Activated naive CD4-positive, alpha-beta T cell treated with anti-CD3 and anti-CD28 coated beads, Interleukin-2, amount 50 U/mL, for 24 hours (primary cell): ENCODE measurements around the gene ROR2.

Source experiments
- H3K27ac Mint-ChIP-seq: one replicate; pipeline ENCODE4 v1.8.0; 2021; ENCODE audit warnings: mild to moderate bottlenecking, mixed read lengths
- H3K27me3 Mint-ChIP-seq: one replicate; pipeline ENCODE4 v1.8.0; 2021; ENCODE audit warnings: mixed read lengths
- H3K36me3 Mint-ChIP-seq: one replicate; pipeline ENCODE4 v1.8.0; 2021; ENCODE audit warnings: mixed read lengths
- H3K4me1 Mint-ChIP-seq: one replicate; pipeline ENCODE4 v1.8.0; 2021; ENCODE audit warnings: mixed read lengths
- H3K4me3 Mint-ChIP-seq: one replicate; pipeline ENCODE4 v1.8.0; 2021; ENCODE audit warnings: mild to moderate bottlenecking, mixed read lengths
- H3K9me3 Mint-ChIP-seq: one replicate; pipeline ENCODE4 v1.8.0; 2021; ENCODE audit warnings: mixed read lengths

Gene ROR2

DNA sequence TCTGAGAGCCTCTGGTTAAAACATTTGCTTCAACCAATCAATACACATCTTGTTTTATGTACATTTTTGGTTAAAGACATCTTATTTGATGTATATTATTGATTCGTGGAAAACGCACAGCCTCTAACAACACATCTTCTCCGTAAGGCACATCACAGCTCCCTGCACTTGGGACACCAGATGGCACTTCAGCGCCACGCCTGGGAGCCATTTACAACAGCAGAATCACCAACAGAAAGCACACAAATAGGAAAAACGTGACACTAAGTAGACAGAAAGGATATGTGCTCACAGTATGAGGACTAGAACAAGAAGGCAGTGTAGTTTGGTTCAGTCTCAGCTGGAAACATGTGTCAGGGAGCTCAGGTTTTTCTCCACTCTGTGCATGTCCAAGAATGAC, 199.7 kb downstream of the ROR2 start:
- H3K27ac Mint-ChIP-seq, result no peak overlapping the region
- H3K4me3 Mint-ChIP-seq, result no peak overlapping the region
- H3K27me3 Mint-ChIP-seq, result peaks cover 1% of the 10 kb centered on the region
- H3K4me1 Mint-ChIP-seq, result no peaks in the 10 kb centered on the region
- H3K9me3 Mint-ChIP-seq, result no peaks in the 10 kb centered on the region
- no peaks in the 10 kb centered on the region for H3K36me3 Mint-ChIP-seq

DNA sequence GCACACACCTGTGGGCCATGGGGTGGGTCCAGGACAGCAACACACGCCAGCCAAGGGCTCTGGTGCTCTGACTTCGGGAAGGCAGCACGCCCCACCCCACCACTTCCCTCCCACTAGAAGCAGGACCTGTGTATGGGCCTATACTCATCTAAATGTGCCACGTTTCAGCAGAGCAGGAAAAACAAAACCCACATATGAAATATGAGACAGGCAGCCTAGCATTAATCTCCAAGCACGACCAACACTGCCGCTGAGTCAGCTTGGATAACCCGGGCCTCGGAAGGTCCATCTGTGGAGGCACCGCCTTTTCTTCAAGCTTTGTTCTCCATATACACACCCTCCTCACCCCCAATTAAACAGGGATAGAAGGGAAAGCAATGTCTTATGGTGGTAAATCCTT, 203.1 kb downstream of the ROR2 start:
- Mint-ChIP-seq H3K4me3 (no peak overlapping the region), H3K9me3 (no peaks in the 10 kb centered on the region), H3K4me1 (no peaks in the 10 kb centered on the region), H3K27me3 (peaks cover 1% of the 10 kb centered on the region), H3K36me3 (no peaks in the 10 kb centered on the region), H3K27ac (no peak overlapping the region)

DNA sequence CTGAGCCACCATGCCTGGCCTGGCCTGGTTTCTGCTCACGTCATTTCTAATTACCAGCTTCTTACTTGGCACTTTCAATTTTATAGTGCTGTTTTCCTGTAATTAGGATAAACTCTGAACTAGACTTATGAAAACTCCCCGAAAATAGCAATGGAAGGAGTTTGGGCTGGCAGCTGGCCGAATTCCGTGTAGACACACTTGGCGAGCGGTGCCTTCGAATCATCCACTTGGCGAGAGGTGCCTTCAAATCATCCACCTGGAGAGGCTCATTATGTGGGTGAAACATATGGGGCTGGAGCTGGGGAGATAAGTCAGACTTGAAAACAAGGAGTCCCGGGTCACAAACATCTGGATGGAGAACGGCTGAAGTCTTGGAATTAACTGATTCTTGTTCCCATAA, 203.7 kb downstream of the ROR2 start:
- no peak overlapping the region for H3K27ac Mint-ChIP-seq
- no peak overlapping the region for H3K4me3 Mint-ChIP-seq
- peaks cover 1% of the 10 kb centered on the region for H3K27me3 Mint-ChIP-seq
- H3K4me1 Mint-ChIP-seq, result no peaks in the 10 kb centered on the region
- H3K9me3 Mint-ChIP-seq, result no peaks in the 10 kb centered on the region
- no peaks in the 10 kb centered on the region for H3K36me3 Mint-ChIP-seq

DNA sequence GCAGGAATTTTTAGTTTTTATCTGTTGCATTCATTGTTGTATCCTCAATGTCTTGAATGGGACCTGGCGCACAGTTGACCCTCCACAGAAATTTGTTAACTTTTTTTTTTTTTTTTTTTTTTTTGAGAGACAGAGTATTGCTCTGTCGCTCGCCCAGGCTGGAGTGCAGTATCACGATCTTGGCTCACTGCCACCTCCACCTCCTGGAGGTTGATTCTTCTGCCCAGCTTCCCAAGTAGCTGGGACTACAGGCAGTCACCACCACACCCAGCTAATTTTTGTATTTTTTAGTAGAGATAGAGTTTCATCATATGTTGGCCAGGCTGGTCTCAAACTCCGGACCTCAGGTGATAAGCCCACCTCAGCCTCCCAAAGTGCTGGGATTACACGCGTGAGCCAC, 205.9 kb downstream of the ROR2 start:
- H3K4me1 Mint-ChIP-seq, result no peaks in the 10 kb centered on the region
- H3K36me3 Mint-ChIP-seq, result no peaks in the 10 kb centered on the region
- no peak overlapping the region for H3K4me3 Mint-ChIP-seq
- H3K9me3 Mint-ChIP-seq, result no peaks in the 10 kb centered on the region
- peaks cover 1% of the 10 kb centered on the region for H3K27me3 Mint-ChIP-seq
- no peak overlapping the region for H3K27ac Mint-ChIP-seq

DNA sequence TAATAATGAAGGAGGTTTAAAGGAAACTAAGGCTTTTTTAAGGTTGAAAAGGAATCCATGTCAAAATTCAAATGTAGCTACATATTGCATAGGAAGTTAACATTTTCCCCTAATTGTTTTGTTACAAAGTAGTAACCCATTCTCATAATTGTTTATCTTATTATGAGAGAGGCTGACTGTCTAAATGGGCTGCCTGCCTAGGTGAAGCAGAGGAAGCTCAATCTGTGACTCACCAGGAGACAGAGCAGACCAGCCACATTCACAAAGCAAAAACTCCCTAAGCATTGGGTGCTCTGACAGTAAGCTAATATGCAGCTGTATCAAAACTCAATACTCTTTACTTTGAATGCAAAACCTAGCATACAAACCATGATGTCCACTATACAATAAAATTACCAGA, 208.5 kb downstream of the ROR2 start:
- Mint-ChIP-seq H3K27me3 (no peaks in the 10 kb centered on the region), H3K4me1 (no peaks in the 10 kb centered on the region)

DNA sequence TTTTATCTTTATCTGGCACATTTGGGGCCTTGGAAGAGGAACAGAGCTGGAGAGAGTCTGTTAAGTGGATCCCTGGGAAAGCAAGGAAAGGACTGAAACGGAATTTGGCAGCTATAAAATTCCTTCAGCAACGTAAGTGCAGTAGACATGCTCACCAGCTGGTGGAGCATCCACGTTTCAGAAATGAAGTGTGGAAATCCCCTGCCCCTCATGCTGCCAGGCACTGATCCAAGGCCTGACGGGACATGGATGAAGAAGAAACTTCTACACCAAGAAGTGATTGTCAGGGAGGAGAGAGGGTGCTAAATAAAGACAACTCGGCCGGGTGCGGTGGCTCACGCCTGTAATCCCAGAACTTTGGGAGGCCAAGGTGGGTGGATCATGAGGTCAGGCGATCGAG, 209.3 kb downstream of the ROR2 start:
- H3K9me3 Mint-ChIP-seq, result no peaks in the 10 kb centered on the region
- no peak overlapping the region for H3K4me3 Mint-ChIP-seq
- H3K36me3 Mint-ChIP-seq, result no peaks in the 10 kb centered on the region
- H3K4me1 Mint-ChIP-seq, result no peaks in the 10 kb centered on the region
- H3K27ac Mint-ChIP-seq, result no peak overlapping the region
- peaks cover 2% of the 10 kb centered on the region for H3K27me3 Mint-ChIP-seq

More for the DNA sequence above, 208.5 kb downstream of the ROR2 start:
- H3K36me3 Mint-ChIP-seq, result no peaks in the 10 kb centered on the region
- H3K27ac Mint-ChIP-seq, result no peak overlapping the region
- H3K4me3 Mint-ChIP-seq, result no peak overlapping the region
- no peaks in the 10 kb centered on the region for H3K9me3 Mint-ChIP-seq

DNA sequence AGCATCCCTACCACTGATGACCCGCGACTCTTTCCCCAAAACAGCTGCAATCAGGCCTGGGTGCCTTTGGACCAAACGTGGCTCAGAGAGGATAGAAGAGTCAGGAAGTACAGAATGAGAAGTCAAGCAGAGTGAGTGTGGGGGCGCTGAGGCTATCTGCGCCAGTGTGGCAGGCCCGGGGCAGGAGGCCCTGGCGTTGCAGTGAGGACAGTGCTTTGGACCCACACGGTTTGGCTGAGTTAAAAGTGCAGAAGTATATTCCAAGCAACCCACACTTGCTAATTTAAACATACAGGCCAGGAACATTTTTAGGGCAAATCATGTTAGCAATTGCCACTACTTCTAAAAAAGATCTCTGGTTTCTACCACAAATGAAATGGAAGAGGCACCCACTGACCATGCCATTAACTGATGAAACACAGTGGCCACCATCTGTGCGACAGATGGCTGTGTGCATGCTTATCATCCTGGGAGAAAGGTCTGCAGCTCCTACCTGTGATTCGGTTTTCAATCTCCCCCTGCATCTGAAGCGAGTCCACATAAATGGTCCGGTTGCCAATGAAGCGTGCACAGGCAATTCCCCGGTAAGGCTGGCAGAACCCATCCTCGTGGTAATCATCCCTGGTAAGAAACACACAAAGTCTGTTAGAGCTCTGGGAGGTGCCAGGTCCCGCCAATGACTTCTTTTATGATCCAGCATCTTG, 213.0 kb downstream of the ROR2 start:
- no peaks in the 10 kb centered on the region for H3K4me1 Mint-ChIP-seq
- H3K27ac Mint-ChIP-seq, result no peak overlapping the region
- H3K27me3 Mint-ChIP-seq, result peaks cover 2% of the 10 kb centered on the region
- H3K4me3 Mint-ChIP-seq, result no peak overlapping the region
- H3K36me3 Mint-ChIP-seq, result no peaks in the 10 kb centered on the region
- H3K9me3 Mint-ChIP-seq, result no peaks in the 10 kb centered on the region

DNA sequence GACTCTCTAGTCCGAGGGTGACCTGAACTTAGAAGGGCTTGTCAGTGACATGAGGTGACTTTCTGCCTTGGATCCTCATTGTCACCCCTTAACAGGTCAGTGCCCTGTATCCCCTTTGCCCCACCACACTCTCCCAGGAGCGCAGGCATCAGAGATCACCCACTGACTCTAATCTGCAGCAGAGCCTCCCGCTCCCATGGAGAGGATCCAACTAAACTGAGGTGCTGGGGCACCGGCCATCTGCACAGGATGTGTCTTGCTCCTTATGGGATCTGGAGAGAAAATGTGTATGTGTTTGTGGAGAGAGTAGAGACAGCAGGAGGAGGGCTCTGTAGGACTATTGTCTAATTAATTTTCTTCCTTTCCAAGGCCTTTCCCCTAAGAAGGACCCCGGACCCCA, 213.7 kb downstream of the ROR2 start:
- no peaks in the 10 kb centered on the region for H3K4me1 Mint-ChIP-seq
- no peak overlapping the region for H3K4me3 Mint-ChIP-seq
- no peaks in the 10 kb centered on the region for H3K36me3 Mint-ChIP-seq
- H3K27me3 Mint-ChIP-seq, result peaks cover 2% of the 10 kb centered on the region
- H3K9me3 Mint-ChIP-seq, result no peaks in the 10 kb centered on the region
- H3K27ac Mint-ChIP-seq, result no peak overlapping the region

DNA sequence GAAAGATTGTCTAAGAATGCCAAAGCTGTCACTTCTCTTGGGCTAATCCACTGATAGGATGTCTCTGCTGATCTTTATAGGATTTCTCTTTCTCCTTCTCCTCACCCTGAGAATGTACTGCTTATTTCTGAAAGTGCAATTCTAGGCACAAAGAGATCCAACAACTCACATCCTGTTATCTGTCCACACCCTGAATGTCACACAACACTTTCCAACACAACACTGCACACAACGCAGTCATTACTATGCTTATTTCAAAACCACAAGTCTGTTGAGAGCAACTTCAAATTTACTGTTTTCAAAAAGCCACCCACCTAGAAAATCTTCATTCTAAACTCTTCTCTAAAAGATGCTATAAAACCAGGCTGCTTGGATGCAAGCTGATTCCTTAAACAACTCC, 215.0 kb downstream of the ROR2 start:
- H3K27ac Mint-ChIP-seq, result no peak overlapping the region

DNA sequence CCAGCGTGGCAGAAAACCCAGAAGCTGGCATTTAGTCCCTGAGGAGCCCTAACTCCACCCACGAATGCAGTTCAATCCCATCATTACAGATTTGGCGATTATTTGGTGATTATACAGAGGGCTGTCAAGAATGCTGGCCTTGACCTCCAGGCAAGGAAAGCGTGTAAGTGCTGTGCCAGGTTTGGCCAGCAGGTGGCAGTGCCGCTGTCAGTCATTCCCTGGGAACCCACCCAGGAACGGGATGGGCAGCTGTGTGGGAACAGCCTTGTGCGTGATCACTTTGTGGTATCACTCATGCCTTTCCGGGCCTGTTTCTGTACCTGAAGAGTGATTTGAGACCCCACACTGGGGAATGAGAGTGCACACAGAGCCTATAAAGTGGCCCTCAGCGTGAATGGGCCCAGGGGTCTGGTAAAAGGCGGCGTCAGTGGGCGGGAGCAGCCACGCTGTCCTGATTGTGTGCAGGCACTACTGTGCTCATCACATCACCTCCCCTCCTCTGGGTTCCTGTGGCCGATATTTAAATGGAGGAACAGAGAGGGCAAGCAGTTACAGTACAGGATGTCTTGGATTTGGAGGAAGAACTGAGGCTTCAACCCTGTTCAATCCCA, 215.6 kb downstream of the ROR2 start:
- Mint-ChIP-seq H3K36me3 (no peaks in the 10 kb centered on the region), H3K27ac (peak overlapping the region; percentile 4), H3K9me3 (no peaks in the 10 kb centered on the region), H3K27me3 (peaks cover 2% of the 10 kb centered on the region), H3K4me1 (no peaks in the 10 kb centered on the region), H3K4me3 (no peak overlapping the region)

More for the DNA sequence above, 215.0 kb downstream of the ROR2 start:
- Mint-ChIP-seq H3K4me1 (no peaks in the 10 kb centered on the region), H3K9me3 (no peaks in the 10 kb centered on the region), H3K27me3 (peaks cover 2% of the 10 kb centered on the region), H3K36me3 (no peaks in the 10 kb centered on the region), H3K4me3 (no peak overlapping the region)

DNA sequence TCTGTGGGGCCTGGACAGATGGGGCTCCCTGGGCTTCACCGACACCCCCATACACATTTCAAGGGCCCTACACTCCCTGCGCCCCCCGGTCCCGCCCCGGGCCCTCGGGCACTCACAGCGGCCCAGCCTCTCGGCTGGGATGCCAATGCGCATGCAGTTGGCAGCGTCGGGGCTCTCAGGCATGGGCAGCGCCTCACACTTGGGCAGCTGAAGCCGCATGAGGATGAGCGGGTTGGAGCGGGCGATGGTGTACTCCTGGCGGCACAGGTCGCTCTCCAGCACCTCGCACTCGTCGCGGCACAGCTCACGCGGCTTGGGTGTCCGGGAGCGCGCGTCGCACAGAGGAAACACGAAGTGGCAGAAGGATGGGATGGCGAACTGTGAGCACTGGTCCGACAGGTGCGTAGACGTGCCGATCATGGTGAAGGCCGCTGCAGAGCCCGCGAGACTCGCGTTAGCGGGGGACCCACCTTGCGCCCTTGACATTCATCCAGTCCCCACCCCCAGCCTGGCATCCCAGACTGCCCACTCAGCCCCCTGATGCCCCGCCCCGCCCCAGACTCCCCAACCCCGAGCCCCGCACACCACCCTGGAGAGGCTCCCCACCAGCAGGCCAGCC, 216.9 kb downstream of the ROR2 start:
- Mint-ChIP-seq H3K4me3 (no peak overlapping the region), H3K27ac (no peak overlapping the region), H3K27me3 (peaks cover 2% of the 10 kb centered on the region), H3K4me1 (no peaks in the 10 kb centered on the region), H3K36me3 (no peaks in the 10 kb centered on the region), H3K9me3 (no peaks in the 10 kb centered on the region)

DNA sequence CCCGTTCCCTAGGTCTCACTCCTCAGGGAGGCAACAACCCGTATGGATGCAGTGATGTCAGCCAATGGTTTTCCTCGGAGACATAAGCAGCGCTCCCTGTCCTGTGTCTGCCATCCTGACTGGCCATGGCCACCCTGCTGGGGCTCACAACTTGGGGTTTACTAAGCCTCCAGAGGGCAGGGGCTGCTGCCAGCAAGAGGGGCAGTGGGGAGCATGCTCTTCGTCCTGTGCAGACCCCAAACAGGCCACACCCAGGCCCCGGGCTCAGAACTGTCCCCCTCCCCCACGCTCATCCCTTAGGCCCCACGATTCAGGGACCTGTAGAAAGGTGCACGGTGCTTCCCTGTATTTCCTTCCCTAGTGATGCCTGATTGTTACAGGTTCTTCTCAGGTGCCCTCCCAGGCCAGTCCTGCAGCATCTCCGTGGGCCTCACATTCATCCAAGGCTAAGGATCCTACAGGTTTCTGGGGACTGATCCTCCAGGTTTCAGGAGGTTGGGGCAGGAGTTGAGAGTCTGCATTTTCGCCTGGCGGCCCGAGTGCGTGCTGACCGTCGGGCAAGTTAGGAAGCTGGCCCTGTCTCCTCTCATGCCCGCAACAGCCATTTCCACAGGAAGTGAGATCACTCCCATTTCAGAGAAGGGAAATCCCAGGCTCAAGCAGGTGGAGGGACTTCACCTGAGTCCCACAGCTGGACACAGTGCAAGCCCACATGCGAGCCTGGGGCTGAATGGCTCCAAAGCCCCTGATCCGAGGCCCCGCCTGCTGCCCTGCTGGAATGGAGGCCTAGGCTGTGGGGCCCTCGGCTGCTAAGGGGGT, 217.6 kb downstream of the ROR2 start:
- Mint-ChIP-seq H3K9me3 (no peaks in the 10 kb centered on the region), H3K4me1 (no peaks in the 10 kb centered on the region), H3K27ac (no peak overlapping the region), H3K36me3 (no peaks in the 10 kb centered on the region), H3K27me3 (peaks cover 2% of the 10 kb centered on the region), H3K4me3 (no peak overlapping the region)

DNA sequence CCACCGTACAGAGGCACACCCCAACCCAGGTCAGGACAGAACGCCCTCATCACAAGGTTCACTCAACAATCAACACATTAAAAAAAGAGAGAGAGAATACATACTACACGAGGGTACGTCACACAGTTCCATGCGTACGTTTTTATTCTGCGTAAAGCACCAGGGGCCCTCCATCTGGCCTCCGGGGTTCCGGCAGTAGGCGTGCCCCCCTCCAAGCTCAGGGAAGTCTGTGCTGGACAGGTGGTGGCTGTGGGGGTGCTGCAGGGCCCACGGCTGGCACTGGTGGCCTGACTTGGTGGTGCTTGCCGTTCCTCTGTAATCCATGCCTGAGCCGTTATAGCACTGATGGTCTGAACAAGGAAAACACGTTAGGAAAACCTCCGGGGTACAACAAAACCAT, 219.2 kb downstream of the ROR2 start:
- no peaks in the 10 kb centered on the region for H3K4me1 Mint-ChIP-seq
- no peaks in the 10 kb centered on the region for H3K27me3 Mint-ChIP-seq
- no peak overlapping the region for H3K27ac Mint-ChIP-seq
- H3K4me3 Mint-ChIP-seq, result no peak overlapping the region
- no peaks in the 10 kb centered on the region for H3K36me3 Mint-ChIP-seq
- H3K9me3 Mint-ChIP-seq, result no peaks in the 10 kb centered on the region

DNA sequence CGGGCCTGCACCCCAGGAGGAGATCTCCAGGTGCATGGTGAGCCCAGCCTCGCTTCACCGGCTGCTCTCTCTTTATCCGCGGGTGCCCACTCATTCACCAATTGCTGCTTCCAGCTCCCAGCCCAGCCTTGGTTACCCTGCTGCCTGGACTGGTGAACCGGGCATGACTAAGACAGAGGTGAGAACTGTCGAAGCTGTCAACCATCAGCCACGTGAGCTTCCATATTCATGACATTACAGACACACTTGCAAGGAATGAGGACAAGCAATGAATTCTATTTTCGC, 220.5 kb downstream of the ROR2 start:
- no peaks in the 10 kb centered on the region for H3K9me3 Mint-ChIP-seq
- no peaks in the 10 kb centered on the region for H3K36me3 Mint-ChIP-seq
- H3K4me1 Mint-ChIP-seq, result no peaks in the 10 kb centered on the region
- no peak overlapping the region for H3K4me3 Mint-ChIP-seq
- H3K27me3 Mint-ChIP-seq, result no peaks in the 10 kb centered on the region
- no peak overlapping the region for H3K27ac Mint-ChIP-seq

DNA sequence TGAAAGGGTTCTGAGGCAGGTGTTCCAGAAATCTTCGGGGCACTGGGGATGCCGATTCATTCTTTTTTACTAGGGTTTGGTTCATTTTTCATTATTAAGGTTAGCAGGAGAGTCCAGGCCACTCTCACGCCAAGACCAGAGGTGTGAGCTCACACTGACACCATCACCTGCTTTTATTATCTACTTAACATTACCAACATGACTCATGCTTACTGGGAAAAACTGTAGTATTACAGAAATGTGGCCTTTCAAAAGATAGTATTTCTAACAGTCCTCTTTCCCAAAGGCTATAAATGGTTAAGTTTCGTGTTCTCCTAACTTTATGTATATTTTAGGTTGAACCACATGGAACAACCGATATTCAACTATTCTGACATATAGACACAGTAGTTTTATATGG, 222.1 kb downstream of the ROR2 start:
- H3K27me3 Mint-ChIP-seq, result peaks cover 1% of the 10 kb centered on the region
- H3K4me1 Mint-ChIP-seq, result no peaks in the 10 kb centered on the region
- H3K36me3 Mint-ChIP-seq, result no peaks in the 10 kb centered on the region
- no peak overlapping the region for H3K27ac Mint-ChIP-seq
- no peaks in the 10 kb centered on the region for H3K9me3 Mint-ChIP-seq
- H3K4me3 Mint-ChIP-seq, result no peak overlapping the region

DNA sequence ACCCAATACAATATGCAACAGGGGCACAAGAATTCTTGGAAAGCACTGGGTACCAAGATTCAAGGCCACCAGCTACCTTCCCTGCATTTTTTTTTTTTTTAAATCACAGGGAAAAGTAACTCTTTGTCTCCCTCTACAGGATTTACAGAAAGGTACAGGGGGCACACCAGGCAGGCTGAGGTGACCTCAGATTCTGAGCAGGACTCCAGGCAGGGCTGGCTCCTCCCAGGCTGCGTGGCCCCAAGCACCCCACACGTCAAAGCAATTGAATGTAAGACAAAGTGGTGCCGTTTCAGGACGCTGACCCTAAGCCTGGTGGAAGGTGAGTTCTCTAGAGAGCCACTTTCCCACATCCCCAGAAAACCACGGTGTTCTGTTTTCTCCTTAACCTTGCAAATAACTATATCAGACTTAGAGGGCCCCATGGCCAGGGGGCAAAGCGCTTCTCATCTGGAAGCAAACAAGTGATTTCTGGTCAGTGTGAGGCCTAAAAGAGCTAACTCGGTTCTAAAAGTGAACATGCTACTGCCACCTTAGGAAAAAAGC, 222.6 kb downstream of the ROR2 start:
- H3K27me3 Mint-ChIP-seq, result peaks cover 1% of the 10 kb centered on the region
- H3K4me1 Mint-ChIP-seq, result no peaks in the 10 kb centered on the region
- no peak overlapping the region for H3K27ac Mint-ChIP-seq
- H3K9me3 Mint-ChIP-seq, result no peaks in the 10 kb centered on the region
- H3K36me3 Mint-ChIP-seq, result no peaks in the 10 kb centered on the region
- no peak overlapping the region for H3K4me3 Mint-ChIP-seq
